GM19372 (cell line): ENCODE measurements around the gene ADGRG1.

ENCODE experiments used
- ATAC-seq: cut with Tn5 transposase; IDR thresholded peaks from one replicate; pipeline ENCODE4 v1.9.1; 2021; ENCODE audit warnings: mild to moderate bottlenecking, low read depth, moderate library complexity; ENCODE audit not compliant: unreplicated experiment

ADGRG1 gene

DNA sequence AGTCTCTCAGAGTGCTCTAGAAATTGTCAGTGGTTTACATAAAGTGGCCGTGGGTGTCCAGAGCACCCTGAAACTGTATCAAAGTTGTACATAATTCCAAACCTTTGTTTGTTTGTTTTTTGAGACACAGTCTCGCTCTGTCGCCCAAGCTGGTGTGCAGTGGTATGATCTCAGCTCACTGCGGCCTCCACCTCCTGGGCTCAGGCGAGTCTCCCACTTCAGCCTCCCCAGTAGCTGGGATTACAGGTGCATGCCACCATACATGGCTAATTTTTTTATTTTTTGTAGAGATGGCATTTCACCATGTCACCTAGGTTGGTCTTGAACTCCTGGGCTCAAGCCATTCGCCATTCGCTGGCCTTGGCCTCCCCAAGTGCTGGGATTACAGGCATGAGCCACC, 24.3 kb upstream of the ADGRG1 start:
- no peak for ATAC-seq

GRCh38 chr16:57606147-57606846, 22.1 kb upstream of the ADGRG1 start:
- ATAC-seq: no peak

- ATAC-seq: no peak
Measured at GRCh38 chr16:57606847-57607501, 21.5 kb upstream of the ADGRG1 start.

DNA sequence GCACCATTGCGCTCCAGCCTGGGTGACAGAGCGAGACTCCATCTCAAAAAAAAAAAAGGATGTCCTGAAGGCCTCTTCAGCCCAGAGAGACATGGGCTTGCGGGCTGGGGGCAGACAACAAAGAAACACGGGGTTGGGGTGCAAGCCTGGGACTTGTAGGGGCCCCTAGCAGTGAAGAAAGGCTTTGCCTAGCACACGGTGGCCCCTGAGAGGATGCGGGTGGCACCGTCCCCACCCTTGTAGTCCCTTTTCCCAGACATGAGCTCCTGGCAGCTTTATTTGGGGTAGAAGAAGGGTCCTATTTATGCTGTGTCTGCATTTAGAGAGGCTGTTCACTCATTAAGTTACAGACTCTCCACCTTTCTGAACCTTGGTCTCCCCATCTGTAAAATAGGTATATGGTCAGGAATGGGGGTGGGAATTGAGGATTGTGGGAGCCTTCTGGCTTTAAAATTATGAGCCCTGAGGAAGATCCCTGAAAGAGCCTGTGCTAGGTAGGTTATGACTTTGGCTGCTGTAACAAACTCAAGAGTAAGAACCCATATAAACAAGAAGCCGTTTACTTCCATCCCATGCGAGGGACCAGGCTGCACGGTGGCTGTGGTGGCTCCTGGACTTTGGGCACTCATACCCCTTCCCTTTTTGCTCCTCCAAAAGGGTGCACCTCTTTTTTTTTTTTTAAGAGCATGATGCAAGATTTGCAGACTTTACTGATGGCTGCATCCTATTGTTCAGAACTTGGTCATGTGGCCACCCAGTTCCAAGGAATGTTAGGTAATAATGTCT, 20.6 kb upstream of the ADGRG1 start:
- ATAC-seq: no peak

GRCh38 chr16:57608462-57609113, 19.8 kb upstream of the ADGRG1 start:
- no peak for ATAC-seq

GRCh38 chr16:57609541-57610401, 18.7 kb upstream of the ADGRG1 start:
- peak; percentile 92 for ATAC-seq

- ATAC-seq: no peak
Measured at GRCh38 chr16:57610611-57611010, 17.8 kb upstream of the ADGRG1 start.

DNA sequence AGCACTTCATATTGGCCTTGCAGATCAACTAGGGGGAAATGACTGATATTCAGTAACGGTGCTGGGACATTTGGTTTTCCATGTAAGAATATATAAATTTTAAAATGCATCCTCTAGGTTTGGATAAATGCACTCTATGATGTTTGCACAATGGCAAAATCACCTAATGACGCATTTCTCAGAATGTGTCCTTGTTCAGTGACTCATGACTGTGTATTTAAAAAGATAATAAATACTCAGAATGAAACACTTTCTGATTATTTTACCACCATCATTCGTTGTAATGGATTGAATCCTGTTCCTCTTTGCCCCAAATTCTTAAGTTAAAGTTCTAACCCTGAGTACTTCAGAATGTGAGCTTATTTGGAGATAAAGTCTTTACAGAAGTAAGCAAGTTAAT, 17.2 kb upstream of the ADGRG1 start:
- ATAC-seq: no peak

DNA sequence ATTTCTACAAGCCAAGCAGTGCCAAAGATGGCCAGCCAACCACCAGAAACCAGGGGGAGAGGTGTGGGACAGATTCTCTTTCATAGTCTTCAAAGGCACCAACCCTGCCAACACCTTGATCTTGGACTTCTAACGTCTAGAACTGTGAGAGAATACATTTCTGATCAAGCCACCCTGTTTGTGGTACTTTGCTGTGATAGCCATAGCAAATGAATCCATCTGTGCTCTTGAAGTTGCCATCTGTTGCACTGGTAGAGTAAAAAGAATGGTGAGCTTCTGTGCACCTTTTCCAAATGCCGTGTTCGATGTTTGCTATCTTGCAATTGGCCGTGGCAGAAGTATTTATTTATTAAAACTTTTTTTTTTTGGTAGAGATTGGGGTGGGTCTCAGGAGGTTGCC, 16.7 kb upstream of the ADGRG1 start:
- no peak for ATAC-seq

GRCh38 chr16:57612494-57612893, 15.9 kb upstream of the ADGRG1 start:
- ATAC-seq: no peak

DNA sequence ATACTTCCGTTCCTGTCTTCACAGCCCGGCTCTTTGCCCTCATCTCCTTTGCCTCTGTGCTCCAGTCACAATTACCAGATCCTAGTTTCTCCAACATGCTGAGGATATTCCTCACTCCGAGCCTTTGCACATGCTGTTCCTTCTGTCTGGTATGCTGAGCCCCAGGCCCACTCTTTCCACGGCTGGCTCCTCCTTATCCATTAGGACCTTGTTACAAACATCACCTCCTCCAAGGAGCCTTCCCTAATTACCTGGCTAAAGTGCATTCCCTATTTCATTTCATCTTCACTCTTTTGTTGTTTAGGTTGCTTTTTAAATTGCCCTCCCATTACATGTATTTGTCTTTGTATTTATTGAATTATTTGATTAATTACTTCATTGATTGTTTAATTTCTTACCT, 14.9 kb upstream of the ADGRG1 start:
- no peak for ATAC-seq

DNA sequence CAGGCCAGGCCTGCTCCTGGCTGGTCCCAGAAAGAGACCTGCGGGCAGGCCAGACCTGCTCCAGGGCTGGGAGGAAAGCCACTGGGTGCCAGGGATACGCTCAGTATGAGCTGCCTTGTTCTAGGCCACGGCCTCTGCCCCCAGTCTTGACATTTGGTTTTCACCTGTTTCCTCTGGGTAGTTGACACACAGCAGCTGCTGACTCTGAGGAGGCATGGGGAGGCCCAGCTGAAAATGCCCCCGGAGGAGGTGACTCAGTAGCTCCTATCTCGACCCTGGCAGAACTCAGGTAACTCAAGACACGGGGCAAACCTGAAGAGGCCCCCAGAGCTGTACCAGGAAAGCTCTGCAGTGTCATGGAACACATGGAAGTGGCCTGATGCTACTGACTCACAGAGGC, 13.9 kb upstream of the ADGRG1 start:
- ATAC-seq: no peak

DNA sequence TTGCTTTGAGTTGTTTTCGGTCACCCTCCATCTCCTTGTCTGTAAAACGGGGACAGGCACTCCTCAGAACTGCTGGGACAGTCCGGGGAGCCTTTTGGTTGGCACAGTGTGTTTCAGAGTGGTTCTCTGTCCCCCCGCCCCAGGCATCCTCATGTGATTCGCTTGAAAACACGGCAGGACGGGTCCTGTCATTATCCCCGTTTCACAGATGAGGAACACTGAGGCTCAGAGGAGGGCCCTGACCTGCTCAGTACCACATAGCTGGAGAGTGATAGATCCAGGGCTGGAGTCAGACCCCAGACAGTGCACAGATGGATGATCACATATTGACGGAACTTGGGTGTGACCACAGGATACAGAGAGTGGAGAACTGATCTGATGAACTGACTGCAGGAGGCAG, 13.5 kb upstream of the ADGRG1 start:
- no peak for ATAC-seq

DNA sequence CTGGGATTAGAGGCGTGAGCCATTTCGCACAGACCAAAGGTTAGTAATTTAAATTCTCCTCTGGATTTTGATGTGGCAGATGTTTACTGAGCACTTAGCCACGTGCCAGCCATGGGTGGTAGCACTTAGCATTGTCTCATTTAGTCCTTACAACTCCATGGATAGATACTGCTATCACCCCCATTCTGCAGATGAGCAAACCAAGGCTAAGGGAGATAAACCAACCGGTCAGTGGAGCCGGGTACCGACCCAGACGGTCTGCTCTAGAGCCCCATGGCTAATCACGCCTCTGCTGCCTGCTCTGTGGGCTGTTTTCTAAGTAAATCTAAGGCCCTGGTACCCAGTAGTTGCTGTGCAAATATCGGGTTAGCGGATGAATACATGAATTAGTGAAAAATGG, 12.6 kb upstream of the ADGRG1 start:
- ATAC-seq: no peak

DNA sequence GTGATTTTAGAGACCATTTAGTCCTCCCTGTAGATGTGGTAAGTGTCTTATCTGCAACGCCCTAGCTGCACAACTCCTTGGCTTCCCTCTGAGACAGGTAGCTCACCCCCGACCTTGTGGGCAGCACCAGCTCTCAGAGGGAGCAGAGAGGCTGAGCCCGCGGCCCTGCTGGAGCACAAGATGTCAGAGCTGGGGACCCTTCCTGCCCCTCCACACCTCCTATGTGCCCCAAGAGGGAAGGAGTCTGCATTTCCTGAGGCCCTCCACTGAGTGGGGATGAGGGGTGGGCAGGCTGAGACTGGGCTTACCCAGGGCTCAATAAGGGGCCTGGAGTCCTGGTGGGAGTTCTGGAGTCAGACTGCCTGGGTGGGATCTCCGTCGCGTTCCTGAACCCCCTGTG, 12.2 kb upstream of the ADGRG1 start:
- ATAC-seq: no peak

DNA sequence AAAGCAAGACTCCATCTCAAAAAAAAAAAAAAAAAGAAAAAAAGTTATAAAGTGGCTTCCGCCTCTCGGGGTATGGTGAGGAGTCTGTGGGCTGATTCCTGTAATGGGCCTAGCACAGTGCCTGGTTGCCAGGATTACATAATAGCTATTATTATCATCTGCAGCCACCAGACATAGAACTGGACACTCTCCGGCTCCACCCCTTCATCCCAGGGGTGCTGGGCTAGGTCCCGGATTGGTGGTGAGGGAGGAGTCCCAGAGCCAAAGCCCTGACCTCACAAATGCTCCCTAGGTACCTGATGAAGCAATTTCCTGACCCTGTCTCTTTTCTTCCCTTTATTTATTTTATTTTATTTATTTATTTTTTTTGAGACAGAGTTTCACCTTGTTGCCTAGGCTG, 11.6 kb upstream of the ADGRG1 start:
- ATAC-seq: no peak

DNA sequence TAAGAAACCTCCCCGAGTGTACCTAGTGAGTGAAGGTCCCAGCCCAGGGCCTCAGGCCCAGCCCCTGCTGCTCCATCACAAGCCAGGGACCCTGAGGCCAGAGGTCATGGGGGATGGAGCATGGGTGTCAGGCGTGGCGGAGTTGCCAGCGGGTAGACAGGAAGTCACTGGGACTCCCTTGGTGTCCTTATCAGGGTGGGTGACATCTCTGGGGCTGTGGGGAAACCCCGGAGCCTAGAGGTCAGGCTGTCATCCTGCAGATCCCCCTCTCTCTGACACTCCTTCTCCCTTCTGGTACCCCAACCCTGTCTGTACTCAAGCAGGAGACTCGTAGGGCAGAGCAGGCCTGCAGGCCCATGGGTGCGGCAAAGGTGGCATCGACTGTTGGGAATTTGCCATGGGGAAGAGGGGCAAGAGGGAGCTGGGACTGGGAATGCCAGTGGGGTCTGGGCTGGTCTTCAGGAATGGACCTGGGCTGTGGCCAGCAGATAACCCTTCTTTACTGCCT, 10.8 kb upstream of the ADGRG1 start:
- ATAC-seq: no peak

GRCh38 chr16:57618296-57619132, 9.9 kb upstream of the ADGRG1 start:
- no peak for ATAC-seq

DNA sequence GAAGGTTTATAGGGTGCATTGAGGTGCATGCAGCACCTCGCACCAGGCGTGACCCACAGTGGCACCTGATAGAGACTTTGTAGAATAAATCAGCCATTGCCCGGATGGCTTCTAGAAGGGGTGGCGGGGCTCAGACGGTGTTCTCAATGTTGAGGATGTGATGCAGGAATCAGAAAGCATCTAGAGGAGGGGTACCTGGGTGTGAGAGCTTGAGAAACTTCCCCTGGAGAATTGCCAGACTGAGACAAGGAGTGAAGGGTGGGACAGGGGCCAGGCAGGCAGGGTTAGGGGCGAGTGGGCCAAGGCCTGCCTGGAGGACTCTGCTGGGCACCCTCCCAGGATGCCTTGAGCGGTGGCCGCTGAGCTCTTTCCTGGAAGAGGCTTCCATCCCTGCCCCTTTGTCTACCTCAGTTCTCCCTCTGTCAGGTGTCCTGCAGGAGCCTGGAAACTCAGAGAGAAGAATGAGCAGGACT, 9.3 kb upstream of the ADGRG1 start:
- ATAC-seq: no peak
